Ascending aorta (tissue), 2 donors: Measurements from ENCODE around the gene SUGP1. TPM values are rescaled to one million over a fixed set of nuclear protein-coding genes. Genes with fewer than 3 reads are reported as not detected.

ENCODE experiments used
- DNase-seq, 2 donors: peaks; one replicate each; pipeline ENCODE4 v3.0.0-alpha.2; 2019; ENCODE audit warnings: low spot score in 2 of 2
- H3K27ac ChIP-seq, 2 donors: fragments of 200-600 bp; sonication (generic); one replicate each; pipeline ENCODE4 v1.5.1; 2016 to 2017; ENCODE audit warnings: mild to moderate bottlenecking in 1 of 2
- H3K27me3 ChIP-seq: fragments of 200-600 bp; sonication (generic); one replicate; pipeline ENCODE4 v1.5.1; 2017
- H3K36me3 ChIP-seq, 2 donors: fragments of 200-600 bp; sonication (generic); one replicate each; pipeline ENCODE4 v1.5.1; 2016
- H3K4me1 ChIP-seq, 2 donors: fragments of 200-600 bp; sonication (generic); one replicate each; pipeline ENCODE4 v1.5.1; 2016 to 2017; ENCODE audit warnings: mild to moderate bottlenecking in 1 of 2
- H3K4me3 ChIP-seq, 2 donors: fragments of 200-600 bp; sonication (generic); one replicate each; pipeline ENCODE4 v1.5.1; 2016 to 2017; ENCODE audit warnings: mild to moderate bottlenecking in 1 of 2
- H3K9me3 ChIP-seq, 2 donors: fragments of 200-600 bp; sonication (generic); one replicate each; pipeline ENCODE4 v1.5.1; 2016
- CTCF ChIP-seq, 3 experiments: fragments of 200-600 bp in 2 of 3; fragments of 450-650 bp in 1 of 3; sonication (generic) in 2 of 3; IDR thresholded peaks; one replicate each; pipeline ENCODE4 v1.5.1; 2016 to 2019; ENCODE audit warnings: antibody characterized with exemption in 3 of 3, mild to moderate bottlenecking in 1 of 3, moderate library complexity in 1 of 3
- intact Hi-C: fragments of 100-400 bp; cut with DNase I; formaldehyde crosslinking; loops from one replicate; pipeline ENCODE4 v1.15.1; 2023
- total RNA-seq: library from RNA; depleted of rRNA; stranded (reverse); fragments of >200 nt; gene quantifications from one replicate; pipeline ENCODE4 v1.1.0, GENCODE V29; 2016

SUGP1 gene
- total RNA-seq, 1 donor from 2014 or later: 42.9 TPM

GRCh38 chr19:19297759-19298158 is 22.6 kb downstream of the SUGP1 start:
- Histone ChIP-seq H3K4me1 (no peaks in the 10 kb centered on the region), H3K27me3 (no peaks in the 10 kb centered on the region), H3K27ac (no peak overlapping the region), H3K36me3 (peaks cover 40 to 55% of the 10 kb centered on the region in 2 donors), H3K4me3 (no peak overlapping the region), H3K9me3 (no peaks in the 10 kb centered on the region)
- intact Hi-C loops: no loop called here
- DNase-seq: no peak
- TF ChIP-seq CTCF (IDR thresholded peaks at IDR 0.05): no peak

GRCh38 chr19:19296953-19297689 is 23.2 kb downstream of the SUGP1 start:
- intact Hi-C loops: no loop called here
- H3K36me3 ChIP-seq: peaks cover 41 to 55% of the 10 kb centered on the region in 2 donors
- H3K27ac ChIP-seq: no peak overlapping the region
- no peaks in the 10 kb centered on the region for H3K9me3 ChIP-seq
- no peak for TF ChIP-seq CTCF (IDR thresholded peaks at IDR 0.05)
- no peak for DNase-seq
- H3K4me1 ChIP-seq: no peaks in the 10 kb centered on the region
- H3K27me3 ChIP-seq: no peaks in the 10 kb centered on the region
- H3K4me3 ChIP-seq: no peak overlapping the region

DNA sequence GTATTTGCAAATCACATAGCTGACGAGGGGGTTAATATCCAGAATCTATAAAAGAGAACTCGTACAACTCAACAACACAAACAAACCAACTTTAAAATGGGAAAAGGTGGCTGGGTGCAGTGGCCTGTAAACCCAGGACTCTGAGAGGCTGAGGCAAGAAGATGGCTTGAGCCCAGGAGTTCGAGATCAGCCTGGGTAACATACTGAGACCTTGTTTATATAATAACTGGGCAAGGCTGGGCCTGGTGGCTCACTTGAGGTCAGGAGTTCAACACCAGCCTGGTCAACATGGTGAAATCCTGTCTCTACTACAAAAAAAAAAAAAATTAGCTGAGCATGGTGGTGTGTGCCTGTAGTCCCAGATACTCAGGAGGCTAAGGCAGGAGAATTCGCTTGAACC is 25.4 kb downstream of the SUGP1 start:
- no peak for TF ChIP-seq CTCF (IDR thresholded peaks at IDR 0.05)
- Histone ChIP-seq H3K9me3 (no peaks in the 10 kb centered on the region), H3K27ac (no peak overlapping the region), H3K4me3 (no peak overlapping the region), H3K27me3 (no peaks in the 10 kb centered on the region), H3K36me3 (peaks cover 38 to 56% of the 10 kb centered on the region in 2 donors), H3K4me1 (no peaks in the 10 kb centered on the region)
- intact Hi-C loops: no loop called here
- DNase-seq: no peak

DNA sequence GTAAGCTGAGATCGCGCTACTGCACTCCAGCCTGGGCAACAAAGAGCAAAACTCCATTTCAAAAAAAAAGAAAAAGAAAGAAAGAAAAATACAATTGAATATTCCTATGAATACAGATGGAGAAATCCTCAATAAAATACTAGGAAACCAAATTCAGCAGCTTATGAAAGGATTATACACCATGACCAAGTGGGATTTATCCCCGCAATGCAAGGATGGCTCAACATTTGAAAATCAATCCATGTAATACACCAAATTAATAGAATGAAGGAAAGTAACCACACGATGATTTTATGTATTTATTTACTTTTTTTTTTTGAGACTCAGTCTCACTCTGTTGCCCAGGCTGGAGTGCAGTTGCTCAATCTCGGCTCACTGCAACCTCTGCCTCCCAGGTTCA is 27.7 kb downstream of the SUGP1 start:
- intact Hi-C loops: no loop called here
- Histone ChIP-seq H3K27ac (no peak overlapping the region), H3K36me3 (peaks cover 53 to 75% of the 10 kb centered on the region in 2 donors), H3K4me1 (no peaks in the 10 kb centered on the region), H3K9me3 (no peaks in the 10 kb centered on the region), H3K4me3 (no peak overlapping the region), H3K27me3 (no peaks in the 10 kb centered on the region)
- no peak for DNase-seq
- TF ChIP-seq CTCF (IDR thresholded peaks at IDR 0.05): no peak

GRCh38 chr19:19285686-19286085 is 34.6 kb downstream of the SUGP1 start:
- Histone ChIP-seq H3K4me1 (no peaks in the 10 kb centered on the region), H3K27me3 (no peaks in the 10 kb centered on the region), H3K4me3 (no peak overlapping the region), H3K9me3 (no peaks in the 10 kb centered on the region), H3K36me3 (peaks cover 59 to 73% of the 10 kb centered on the region in 2 donors), H3K27ac (no peak overlapping the region)
- no peak for TF ChIP-seq CTCF (IDR thresholded peaks at IDR 0.05)
- intact Hi-C loops: no loop called here
- no peak for DNase-seq
